Activated T-cell treated with anti-CD3 and anti-CD28 coated beads, Interleukin-2, amount 50 U/mL, for 24 hours (primary cell): ENCODE results near the gene KIF13A.
"Not testable (repeated sequence)": the region's sequence is repeated elsewhere in the genome, so short reads cannot be mapped to it uniquely, and the experiment has no call there.

Experiments
- DNase-seq: peaks from one replicate; pipeline ENCODE4 v3.0.0-alpha.2; 2020
- H3K27ac Mint-ChIP-seq: 2 replicates; pipeline ENCODE4 v1.8.0; 2020; ENCODE audit warnings: mild to moderate bottlenecking, mixed read lengths
- H3K27me3 Mint-ChIP-seq: 2 replicates; pipeline ENCODE4 v1.8.0; 2020; ENCODE audit warnings: mixed read lengths
- H3K36me3 Mint-ChIP-seq: 2 replicates; pipeline ENCODE4 v1.8.0; 2020; ENCODE audit warnings: low read depth, mixed read lengths
- H3K4me1 Mint-ChIP-seq: 2 replicates; pipeline ENCODE4 v1.8.0; 2020; ENCODE audit warnings: low read depth, mixed read lengths
- H3K4me3 Mint-ChIP-seq: 2 replicates; pipeline ENCODE4 v1.8.0; 2020; ENCODE audit warnings: mild to moderate bottlenecking, moderate library complexity, mixed read lengths
- H3K9me3 Mint-ChIP-seq: 2 replicates; pipeline ENCODE4 v1.8.0; 2020; ENCODE audit warnings: mixed read lengths

KIF13A gene

GRCh38 chr6:17744019-17744756 lies 243.2 kb downstream of the KIF13A start:
- no peak overlapping the region for H3K4me3 Mint-ChIP-seq

GRCh38 chr6:17741507-17741906 lies 245.9 kb downstream of the KIF13A start:
- Mint-ChIP-seq H3K9me3 (peaks cover 20% of the 10 kb centered on the region), H3K27ac (no peak overlapping the region), H3K4me1 (no peaks in the 10 kb centered on the region)

More at GRCh38 chr6:17744019-17744756, 243.2 kb downstream of the KIF13A start:
- Mint-ChIP-seq H3K9me3 (peaks cover 3% of the 10 kb centered on the region), H3K36me3 (peaks cover 1% of the 10 kb centered on the region), H3K27ac (no peak overlapping the region), H3K4me1 (no peaks in the 10 kb centered on the region), H3K27me3 (peaks cover 6% of the 10 kb centered on the region)
- no peak for DNase-seq

GRCh38 chr6:17740559-17741220 lies 246.7 kb downstream of the KIF13A start:
- H3K4me1 Mint-ChIP-seq: no peaks in the 10 kb centered on the region
- H3K4me3 Mint-ChIP-seq: no peak overlapping the region
- peaks cover 1% of the 10 kb centered on the region for H3K36me3 Mint-ChIP-seq
- DNase-seq: no peak
- peaks cover 7% of the 10 kb centered on the region for H3K27me3 Mint-ChIP-seq
- H3K9me3 Mint-ChIP-seq: peaks cover 20% of the 10 kb centered on the region
- H3K27ac Mint-ChIP-seq: no peak overlapping the region

More at GRCh38 chr6:17741507-17741906, 245.9 kb downstream of the KIF13A start:
- DNase-seq: no peak
- Mint-ChIP-seq H3K27me3 (peaks cover 7% of the 10 kb centered on the region), H3K36me3 (peaks cover 1% of the 10 kb centered on the region), H3K4me3 (no peak overlapping the region)

DNA sequence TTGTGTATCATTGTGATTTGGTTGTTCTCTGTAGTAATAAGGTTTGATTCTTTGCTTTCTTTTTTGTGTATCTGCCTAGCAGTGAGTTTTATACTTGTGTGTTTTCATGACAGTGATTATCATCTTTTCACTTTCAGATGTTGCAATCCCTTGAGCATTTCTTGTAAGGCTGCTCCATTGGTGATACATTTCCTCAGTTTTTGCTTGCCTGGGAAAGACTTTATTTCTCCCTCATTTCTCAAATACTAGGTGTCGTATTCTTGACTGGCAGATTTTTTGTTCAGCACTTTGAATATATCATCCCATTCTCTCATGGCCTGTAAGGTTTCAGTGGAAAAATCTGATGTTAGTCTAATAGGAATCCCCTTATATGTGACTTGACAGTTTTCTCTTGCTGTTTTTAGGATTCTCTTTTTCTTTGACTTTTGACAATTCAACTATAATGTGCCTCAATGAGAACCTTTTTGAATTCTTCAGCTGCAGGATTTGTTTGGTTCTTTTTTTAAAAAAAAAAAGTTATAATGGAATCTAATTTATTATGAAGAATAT lies 249.7 kb downstream of the KIF13A start:
- Mint-ChIP-seq H3K36me3 (peaks cover 1% of the 10 kb centered on the region), H3K27ac (no peak overlapping the region), H3K4me1 (no peaks in the 10 kb centered on the region), H3K9me3 (peaks cover 20% of the 10 kb centered on the region), H3K27me3 (peaks cover 7% of the 10 kb centered on the region), H3K4me3 (no peak overlapping the region)
- DNase-seq: no peak

DNA sequence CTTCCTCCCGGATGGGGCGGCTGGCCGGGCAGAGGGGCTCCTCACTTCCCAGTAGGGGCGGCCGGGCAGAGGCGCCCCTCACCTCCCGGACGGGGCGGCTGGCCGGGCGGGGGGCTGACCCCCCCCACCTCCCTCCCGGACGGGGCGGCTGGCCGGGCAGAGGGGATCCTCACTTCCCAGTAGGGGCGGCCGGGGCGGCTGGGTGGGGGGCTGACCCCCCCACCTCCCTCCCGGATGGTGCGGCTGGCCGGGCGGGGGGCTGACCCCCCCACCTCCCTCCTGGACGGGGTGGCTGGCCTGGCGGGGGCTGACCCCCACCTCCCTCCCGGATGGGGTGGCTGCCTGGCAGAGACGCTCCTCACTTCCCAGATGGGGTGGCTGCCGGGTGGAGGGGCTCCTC lies 252.1 kb downstream of the KIF13A start:
- peaks cover 20% of the 10 kb centered on the region for H3K9me3 Mint-ChIP-seq
- H3K27ac Mint-ChIP-seq, H3K27me3 Mint-ChIP-seq, H3K4me1 Mint-ChIP-seq, H3K36me3 Mint-ChIP-seq, DNase-seq, H3K4me3 Mint-ChIP-seq: not testable (repeated sequence)

GRCh38 chr6:17730078-17730704 lies 257.2 kb downstream of the KIF13A start:
- no peak overlapping the region for H3K4me3 Mint-ChIP-seq
- no peaks in the 10 kb centered on the region for H3K4me1 Mint-ChIP-seq
- no peaks in the 10 kb centered on the region for H3K36me3 Mint-ChIP-seq
- H3K9me3 Mint-ChIP-seq: no peaks in the 10 kb centered on the region
- DNase-seq: no peak
- H3K27me3 Mint-ChIP-seq: no peaks in the 10 kb centered on the region
- H3K27ac Mint-ChIP-seq: no peak overlapping the region

DNA sequence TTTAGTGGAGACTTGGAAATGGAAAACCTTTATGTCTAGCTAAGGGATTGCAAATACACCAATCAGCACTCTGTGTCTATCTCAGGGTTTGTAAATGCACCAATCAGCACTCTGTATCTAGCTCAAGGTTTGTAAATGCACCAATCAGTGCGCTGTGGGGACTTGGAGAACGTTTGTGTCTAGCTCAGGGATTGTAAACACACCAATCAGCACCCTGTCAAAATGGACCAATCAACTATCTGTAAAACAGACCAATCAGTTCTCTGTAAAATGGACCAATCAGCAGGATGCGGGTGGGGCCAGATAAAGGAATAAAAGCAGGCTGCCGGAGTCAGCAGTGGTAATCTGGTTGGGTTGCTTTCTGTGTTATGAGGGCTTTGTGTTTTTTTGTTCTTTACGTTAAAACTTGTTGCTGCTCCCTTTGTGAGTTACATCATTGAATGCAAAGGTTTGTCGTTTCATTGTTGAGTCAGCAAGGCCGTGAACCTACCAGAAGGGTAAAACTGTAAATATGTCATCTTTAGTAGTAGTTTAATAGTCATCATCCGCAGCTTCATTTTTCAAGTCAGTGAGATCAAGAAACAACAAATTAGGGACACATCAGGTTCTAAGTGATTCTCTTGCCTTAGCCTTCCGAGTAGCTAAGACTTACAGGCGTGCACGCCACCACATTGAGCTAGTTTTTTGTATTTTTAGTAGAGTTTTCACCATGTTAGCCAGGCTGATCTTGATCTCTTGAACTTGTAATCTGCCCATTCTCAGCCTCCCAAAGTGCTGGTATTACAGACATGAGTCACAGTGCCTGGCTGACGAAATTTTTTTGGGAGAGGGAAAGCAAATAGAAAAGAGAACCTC lies 258.0 kb downstream of the KIF13A start:
- no peaks in the 10 kb centered on the region for H3K36me3 Mint-ChIP-seq
- no peaks in the 10 kb centered on the region for H3K4me1 Mint-ChIP-seq
- no peak overlapping the region for H3K27ac Mint-ChIP-seq
- H3K27me3 Mint-ChIP-seq: no peaks in the 10 kb centered on the region
- no peak for DNase-seq
- no peak overlapping the region for H3K4me3 Mint-ChIP-seq
- no peaks in the 10 kb centered on the region for H3K9me3 Mint-ChIP-seq

GRCh38 chr6:17728551-17729222 lies 258.7 kb downstream of the KIF13A start:
- H3K36me3 Mint-ChIP-seq: no peaks in the 10 kb centered on the region
- H3K27me3 Mint-ChIP-seq: no peaks in the 10 kb centered on the region
- no peaks in the 10 kb centered on the region for H3K9me3 Mint-ChIP-seq
- H3K27ac Mint-ChIP-seq: no peak overlapping the region
- no peaks in the 10 kb centered on the region for H3K4me1 Mint-ChIP-seq
- no peak overlapping the region for H3K4me3 Mint-ChIP-seq
- DNase-seq: no peak

DNA sequence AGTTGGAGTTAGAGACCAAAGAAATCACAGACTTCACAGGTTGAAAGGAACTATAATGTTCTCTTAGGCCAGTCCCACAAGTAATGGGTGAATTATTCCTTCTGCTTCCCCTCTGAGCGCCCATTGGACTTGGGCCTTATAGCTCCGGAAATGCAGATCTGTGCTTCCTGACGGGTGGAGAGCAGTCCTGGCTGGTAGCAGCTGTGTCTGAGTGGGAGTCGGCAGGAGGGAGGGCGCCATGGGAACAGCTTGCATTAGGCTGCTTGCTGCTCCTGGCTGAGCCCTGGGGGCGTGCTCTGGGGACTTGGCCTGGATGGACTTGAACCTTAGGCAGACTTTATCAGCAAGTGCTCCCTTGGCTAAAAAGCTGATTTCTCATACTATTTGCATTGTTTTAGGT lies 262.4 kb downstream of the KIF13A start:
- no peak overlapping the region for H3K4me3 Mint-ChIP-seq
- no peak for DNase-seq
- H3K27me3 Mint-ChIP-seq: no peaks in the 10 kb centered on the region
- no peaks in the 10 kb centered on the region for H3K4me1 Mint-ChIP-seq
- no peaks in the 10 kb centered on the region for H3K9me3 Mint-ChIP-seq
- H3K36me3 Mint-ChIP-seq: no peaks in the 10 kb centered on the region
- H3K27ac Mint-ChIP-seq: no peak overlapping the region

GRCh38 chr6:17724341-17724740 lies 263.1 kb downstream of the KIF13A start:
- Mint-ChIP-seq H3K27ac (no peak overlapping the region), H3K4me3 (no peak overlapping the region), H3K4me1 (no peaks in the 10 kb centered on the region), H3K27me3 (no peaks in the 10 kb centered on the region), H3K9me3 (no peaks in the 10 kb centered on the region), H3K36me3 (no peaks in the 10 kb centered on the region)
- DNase-seq: no peak

- Mint-ChIP-seq H3K36me3 (no peaks in the 10 kb centered on the region), H3K4me3 (no peak overlapping the region), H3K27me3 (no peaks in the 10 kb centered on the region), H3K9me3 (no peaks in the 10 kb centered on the region), H3K4me1 (no peaks in the 10 kb centered on the region), H3K27ac (no peak overlapping the region)
- no peak for DNase-seq
These were observed 265.8 kb downstream of the KIF13A start for GRCh38 chr6:17721671-17722070.

- Mint-ChIP-seq H3K36me3 (no peaks in the 10 kb centered on the region), H3K27ac (no peak overlapping the region), H3K4me1 (peaks cover 10% of the 10 kb centered on the region), H3K27me3 (no peaks in the 10 kb centered on the region), H3K9me3 (no peaks in the 10 kb centered on the region), H3K4me3 (no peak overlapping the region)
- DNase-seq: no peak
These were observed 268.0 kb downstream of the KIF13A start for GRCh38 chr6:17719323-17720041.

DNA sequence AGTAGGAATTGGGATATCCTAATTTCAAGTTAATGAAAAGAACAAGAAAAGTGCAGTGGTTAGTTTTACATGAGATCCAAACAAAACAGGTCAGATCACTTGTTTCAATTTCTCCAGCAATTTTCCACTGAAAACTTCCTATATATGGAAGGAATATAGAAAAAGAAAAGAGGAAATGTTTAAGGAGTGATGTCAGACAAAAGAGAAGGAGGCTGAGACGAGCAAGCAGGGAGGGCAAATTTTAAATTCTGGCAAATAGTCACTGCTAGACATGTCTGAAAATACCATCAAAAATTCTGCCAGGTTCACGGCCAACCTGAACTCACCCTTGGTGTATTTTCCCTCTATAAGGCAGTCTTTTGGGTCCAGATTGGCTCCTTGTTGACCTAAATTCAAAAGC lies 271.2 kb downstream of the KIF13A start:
- no peaks in the 10 kb centered on the region for H3K9me3 Mint-ChIP-seq
- H3K36me3 Mint-ChIP-seq: no peaks in the 10 kb centered on the region
- no peaks in the 10 kb centered on the region for H3K27me3 Mint-ChIP-seq
- H3K27ac Mint-ChIP-seq: no peak overlapping the region
- H3K4me1 Mint-ChIP-seq: peaks cover 15% of the 10 kb centered on the region
- no peak overlapping the region for H3K4me3 Mint-ChIP-seq
- no peak for DNase-seq
